ENCODE results near the gene RAPGEF3.

Gene RAPGEF3

DNA sequence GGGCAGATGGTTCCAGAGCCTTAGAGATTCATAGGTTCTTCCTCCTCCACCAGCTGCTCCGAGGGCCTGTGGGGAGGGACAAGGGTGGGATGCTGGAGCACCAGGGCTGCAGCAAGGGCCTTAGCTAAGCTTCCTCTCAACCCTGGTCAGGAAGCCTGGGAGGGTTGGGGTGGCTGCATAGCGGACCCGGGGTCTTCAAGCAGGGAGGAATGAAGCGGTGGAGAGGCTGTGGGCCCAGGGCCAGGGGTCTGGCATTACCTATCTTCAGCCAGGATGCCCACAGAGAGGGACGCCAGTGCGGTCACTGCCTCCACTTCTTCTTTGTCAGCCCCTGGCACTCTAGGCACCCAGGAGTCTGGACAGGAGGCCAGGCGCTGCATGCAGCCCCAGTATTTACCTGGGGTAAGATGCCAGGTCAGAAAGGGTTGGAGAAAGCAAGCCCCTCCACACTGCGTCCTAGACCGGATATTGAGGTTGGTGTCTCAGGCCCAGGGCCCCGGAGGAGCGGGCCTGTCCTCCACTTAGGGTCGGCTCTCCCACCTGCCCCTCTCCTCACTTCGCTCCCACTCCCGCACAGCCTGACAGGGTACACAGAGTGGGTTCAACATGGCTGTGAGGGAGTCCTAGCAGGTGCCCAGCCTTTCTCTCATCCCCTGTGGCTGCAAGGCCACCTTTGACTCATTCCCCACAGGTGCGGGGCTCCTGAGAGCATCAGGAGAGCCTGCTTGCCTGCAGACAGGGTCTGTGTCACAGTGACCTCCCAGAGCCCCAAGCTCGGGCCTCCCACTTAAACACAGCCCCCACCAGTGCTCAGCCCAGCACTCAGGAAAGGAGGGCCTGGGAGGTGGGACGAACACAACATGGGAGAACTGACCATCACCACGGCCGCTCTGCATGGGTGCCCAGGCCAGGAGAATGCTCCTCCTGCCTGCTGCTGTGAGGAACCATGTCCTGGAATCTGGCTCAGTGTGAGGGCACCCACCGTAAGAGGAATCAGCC lies 25.4 kb upstream of the RAPGEF3 start:
- Mint-ChIP-seq H3K4me1 (ENCODE audit: low read depth) (peaks cover 47% of the 10 kb centered on the region), H3K9me3 (no peaks in the 10 kb centered on the region), H3K36me3 (ENCODE audit: low read depth) (peaks cover 58% of the 10 kb centered on the region), H3K27ac (no peak overlapping the region), H3K4me3 (no peak overlapping the region), H3K27me3 (no peaks in the 10 kb centered on the region)

DNA sequence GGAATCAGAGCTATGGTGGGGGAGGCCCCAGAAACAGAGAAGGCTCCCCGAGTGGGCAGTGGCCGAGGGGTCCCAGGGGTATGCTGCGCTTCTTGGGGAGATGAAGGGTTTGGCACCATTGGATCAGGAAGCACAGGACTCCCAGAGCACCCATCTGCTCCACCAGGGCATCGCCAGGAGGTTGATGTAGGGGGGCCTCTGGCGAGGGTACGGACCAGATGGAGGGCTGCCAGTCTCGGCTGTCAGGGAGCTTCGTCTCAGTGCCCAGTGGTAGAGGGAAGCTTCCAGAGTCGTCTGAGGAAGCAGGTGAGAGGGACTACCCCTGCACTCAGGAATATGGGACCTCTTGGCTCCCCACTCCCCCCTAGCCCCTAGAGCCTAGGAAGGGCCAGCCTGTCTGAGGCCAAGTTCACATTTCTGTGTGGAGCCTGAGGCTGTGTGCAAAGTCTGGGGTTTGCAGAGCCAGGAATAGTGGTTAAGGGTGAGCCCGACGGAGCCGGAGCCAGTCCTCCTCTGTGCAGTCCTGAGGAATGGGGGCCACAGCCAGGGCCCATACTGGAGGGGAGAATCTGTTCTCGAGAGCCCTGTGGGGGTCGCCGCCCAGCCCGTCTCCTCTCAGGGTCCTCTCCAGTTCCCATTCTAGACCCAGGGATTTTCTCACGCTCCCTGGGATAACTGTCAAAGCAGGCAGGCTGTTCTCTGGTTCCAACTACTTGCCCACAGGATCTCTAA lies 24.5 kb upstream of the RAPGEF3 start:
- Mint-ChIP-seq H3K9me3 (no peaks in the 10 kb centered on the region), H3K4me1 (ENCODE audit: low read depth) (peaks cover 43% of the 10 kb centered on the region), H3K36me3 (ENCODE audit: low read depth) (peaks cover 50% of the 10 kb centered on the region), H3K27me3 (no peaks in the 10 kb centered on the region), H3K27ac (no peak overlapping the region), H3K4me3 (no peak overlapping the region)

DNA sequence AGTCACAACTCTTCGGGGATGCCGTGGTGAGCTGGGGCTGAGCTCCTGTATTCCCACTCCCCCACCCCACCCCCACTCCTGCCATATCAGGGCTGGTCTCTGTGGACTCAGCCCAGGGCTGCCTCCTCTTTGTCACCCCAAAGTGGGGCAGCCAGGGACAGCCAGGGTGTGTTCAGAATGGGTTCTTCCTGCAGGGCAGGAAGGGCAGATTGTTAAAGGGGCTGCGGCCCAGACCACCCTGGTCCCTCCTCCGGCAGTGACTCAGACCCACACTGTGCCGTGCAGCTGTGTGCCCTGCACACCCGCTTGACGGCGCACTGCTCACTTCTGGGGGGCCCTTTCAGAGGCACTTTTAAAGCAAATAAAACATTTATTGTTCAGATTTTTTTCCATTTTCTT lies 23.7 kb upstream of the RAPGEF3 start:
- Mint-ChIP-seq H3K4me3 (no peak overlapping the region), H3K9me3 (no peaks in the 10 kb centered on the region), H3K4me1 (ENCODE audit: low read depth) (peaks cover 40% of the 10 kb centered on the region), H3K27ac (peak overlapping the region; percentile 32), H3K27me3 (no peaks in the 10 kb centered on the region), H3K36me3 (ENCODE audit: low read depth) (peaks cover 42% of the 10 kb centered on the region)

DNA sequence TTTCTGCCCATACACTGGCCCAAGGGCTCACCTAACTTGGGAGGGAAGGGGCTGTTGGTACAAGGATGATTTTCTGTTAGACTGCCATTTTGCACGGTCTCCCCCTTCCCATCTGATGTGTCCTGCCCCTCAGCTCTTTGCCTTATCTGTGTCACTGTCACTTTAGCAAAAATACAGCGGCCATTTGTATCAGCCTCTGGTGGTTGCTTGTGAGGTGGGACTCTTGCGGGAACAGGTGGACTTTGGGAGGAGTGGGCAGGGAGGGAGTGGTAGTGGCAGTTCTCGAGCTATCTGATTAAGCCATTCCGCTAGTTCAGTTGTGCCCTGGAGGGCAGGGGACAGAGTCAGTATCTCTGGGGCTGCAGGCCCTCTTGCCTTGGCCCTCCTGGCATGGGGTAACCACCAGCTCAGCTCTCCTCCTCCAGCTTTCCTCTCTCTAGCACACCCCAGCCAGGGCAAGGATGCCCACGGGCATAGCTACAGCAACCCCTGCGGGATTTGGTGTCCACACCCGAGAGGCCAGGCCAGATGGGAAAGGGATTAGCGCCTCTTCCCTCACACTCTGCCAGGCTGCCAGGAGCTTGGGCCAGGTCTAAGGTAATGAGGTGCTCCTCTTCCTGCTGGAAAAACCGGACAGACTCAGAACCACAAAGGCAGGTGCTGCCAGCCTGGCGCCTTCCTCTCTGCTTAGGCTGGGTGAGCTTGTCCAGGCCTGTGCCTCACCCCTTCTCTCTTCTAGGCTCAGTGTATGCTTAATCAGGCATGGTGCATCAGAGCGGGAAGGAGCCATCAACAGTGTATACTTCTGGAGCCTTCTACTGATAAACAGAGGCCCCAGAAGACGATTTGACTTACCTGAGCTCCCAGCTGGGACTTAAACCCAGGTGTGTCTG lies 23.0 kb upstream of the RAPGEF3 start:
- Mint-ChIP-seq H3K9me3 (no peaks in the 10 kb centered on the region), H3K27me3 (no peaks in the 10 kb centered on the region), H3K36me3 (ENCODE audit: low read depth) (peaks cover 35% of the 10 kb centered on the region), H3K27ac (peak overlapping the region; percentile 16), H3K4me3 (peak overlapping the region; percentile 4), H3K4me1 (ENCODE audit: low read depth) (peaks cover 34% of the 10 kb centered on the region)

- Mint-ChIP-seq H3K4me1 (ENCODE audit: low read depth) (peaks cover 27% of the 10 kb centered on the region), H3K27me3 (no peaks in the 10 kb centered on the region), H3K36me3 (ENCODE audit: low read depth) (peaks cover 20% of the 10 kb centered on the region), H3K4me3 (no peak overlapping the region), H3K27ac (no peak overlapping the region), H3K9me3 (no peaks in the 10 kb centered on the region)
Observed at GRCh38 chr12:47779943-47780504, 21.3 kb upstream of the RAPGEF3 start.

DNA sequence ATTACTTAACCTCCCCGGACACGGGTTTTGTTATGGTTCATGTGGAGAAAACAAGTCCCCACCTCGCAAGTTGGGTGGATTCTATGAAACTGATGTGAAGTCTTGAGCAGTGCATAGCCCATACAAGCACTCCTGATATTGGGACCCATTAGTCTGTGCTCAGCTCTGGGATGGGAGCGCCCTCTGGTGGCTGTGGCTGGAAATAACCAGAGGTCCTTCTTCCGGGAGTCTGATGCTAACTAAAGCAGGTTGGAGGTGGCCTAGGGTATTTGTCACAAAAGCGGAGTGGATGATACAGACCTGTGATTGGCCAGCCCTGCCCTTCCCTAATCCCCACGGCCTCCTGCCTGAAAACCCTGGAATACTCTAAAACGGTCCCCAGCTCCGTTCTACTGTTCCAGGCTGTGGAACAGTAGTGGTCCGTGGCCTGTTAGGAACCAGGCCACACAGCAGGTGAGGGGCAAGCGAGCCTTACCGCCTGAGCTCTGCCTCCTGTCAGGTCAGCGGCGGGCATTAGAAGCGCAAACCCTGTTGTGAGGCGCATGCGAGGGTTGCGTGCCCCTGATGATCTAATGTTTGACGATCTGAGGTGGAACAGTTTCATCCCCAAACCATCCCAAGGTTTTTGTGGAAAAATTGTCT lies 20.7 kb upstream of the RAPGEF3 start:
- Mint-ChIP-seq H3K9me3 (no peaks in the 10 kb centered on the region), H3K27me3 (no peaks in the 10 kb centered on the region), H3K4me3 (no peak overlapping the region), H3K4me1 (ENCODE audit: low read depth) (peaks cover 28% of the 10 kb centered on the region), H3K36me3 (ENCODE audit: low read depth) (peaks cover 14% of the 10 kb centered on the region), H3K27ac (peak overlapping the region; percentile 7)

- Mint-ChIP-seq H3K4me3 (no peak overlapping the region), H3K9me3 (no peaks in the 10 kb centered on the region), H3K4me1 (ENCODE audit: low read depth) (peaks cover 31% of the 10 kb centered on the region), H3K27ac (peak overlapping the region; percentile 7), H3K27me3 (no peaks in the 10 kb centered on the region), H3K36me3 (ENCODE audit: low read depth) (peaks cover 11% of the 10 kb centered on the region)
Observed at GRCh38 chr12:47778881-47779280, 20.2 kb upstream of the RAPGEF3 start.

- Mint-ChIP-seq H3K4me3 (no peak overlapping the region), H3K36me3 (ENCODE audit: low read depth) (peaks cover 10% of the 10 kb centered on the region), H3K27me3 (no peaks in the 10 kb centered on the region), H3K27ac (peak overlapping the region; percentile 49), H3K9me3 (no peaks in the 10 kb centered on the region), H3K4me1 (ENCODE audit: low read depth) (peaks cover 34% of the 10 kb centered on the region)
Observed at GRCh38 chr12:47777741-47778558, 19.3 kb upstream of the RAPGEF3 start.

GRCh38 chr12:47777151-47777550 lies 18.5 kb upstream of the RAPGEF3 start:
- Mint-ChIP-seq H3K36me3 (ENCODE audit: low read depth) (peaks cover 5% of the 10 kb centered on the region), H3K4me1 (ENCODE audit: low read depth) (peaks cover 39% of the 10 kb centered on the region), H3K4me3 (no peak overlapping the region), H3K27me3 (no peaks in the 10 kb centered on the region), H3K9me3 (no peaks in the 10 kb centered on the region), H3K27ac (no peak overlapping the region)

DNA sequence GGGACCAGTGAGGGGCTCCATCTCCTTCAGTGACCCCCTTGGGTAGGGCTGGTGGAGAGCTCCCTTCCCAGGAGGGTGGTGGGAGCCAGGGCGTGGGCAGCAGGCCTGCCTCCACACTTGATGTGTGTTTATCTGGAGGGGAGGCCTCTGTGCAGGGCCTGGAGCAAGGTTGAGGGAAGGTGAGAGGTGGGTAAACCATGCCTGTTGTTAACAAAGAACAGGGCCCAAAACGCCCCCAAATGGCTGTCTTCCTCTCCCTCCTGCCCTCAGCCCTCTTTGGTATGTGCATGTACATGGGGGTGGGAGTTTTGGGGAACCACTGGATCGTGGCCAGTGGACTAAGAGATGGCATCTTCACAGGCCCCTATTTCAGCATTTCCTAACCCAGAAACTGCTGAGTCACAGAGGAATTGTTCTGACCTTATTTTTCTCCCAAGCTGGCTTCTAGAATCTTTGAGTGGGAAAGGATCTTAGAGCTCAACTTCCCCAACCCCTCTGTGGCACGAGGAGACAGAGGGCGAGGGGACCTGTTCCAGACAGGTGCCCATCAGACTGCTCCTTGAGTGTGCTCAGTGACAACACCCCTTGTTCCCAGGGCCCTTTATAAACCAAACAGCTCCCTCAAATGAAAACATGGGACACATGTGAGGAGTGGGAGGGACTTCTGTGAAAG lies 17.9 kb upstream of the RAPGEF3 start:
- Mint-ChIP-seq H3K27ac (no peak overlapping the region), H3K4me1 (ENCODE audit: low read depth) (peaks cover 39% of the 10 kb centered on the region)

DNA sequence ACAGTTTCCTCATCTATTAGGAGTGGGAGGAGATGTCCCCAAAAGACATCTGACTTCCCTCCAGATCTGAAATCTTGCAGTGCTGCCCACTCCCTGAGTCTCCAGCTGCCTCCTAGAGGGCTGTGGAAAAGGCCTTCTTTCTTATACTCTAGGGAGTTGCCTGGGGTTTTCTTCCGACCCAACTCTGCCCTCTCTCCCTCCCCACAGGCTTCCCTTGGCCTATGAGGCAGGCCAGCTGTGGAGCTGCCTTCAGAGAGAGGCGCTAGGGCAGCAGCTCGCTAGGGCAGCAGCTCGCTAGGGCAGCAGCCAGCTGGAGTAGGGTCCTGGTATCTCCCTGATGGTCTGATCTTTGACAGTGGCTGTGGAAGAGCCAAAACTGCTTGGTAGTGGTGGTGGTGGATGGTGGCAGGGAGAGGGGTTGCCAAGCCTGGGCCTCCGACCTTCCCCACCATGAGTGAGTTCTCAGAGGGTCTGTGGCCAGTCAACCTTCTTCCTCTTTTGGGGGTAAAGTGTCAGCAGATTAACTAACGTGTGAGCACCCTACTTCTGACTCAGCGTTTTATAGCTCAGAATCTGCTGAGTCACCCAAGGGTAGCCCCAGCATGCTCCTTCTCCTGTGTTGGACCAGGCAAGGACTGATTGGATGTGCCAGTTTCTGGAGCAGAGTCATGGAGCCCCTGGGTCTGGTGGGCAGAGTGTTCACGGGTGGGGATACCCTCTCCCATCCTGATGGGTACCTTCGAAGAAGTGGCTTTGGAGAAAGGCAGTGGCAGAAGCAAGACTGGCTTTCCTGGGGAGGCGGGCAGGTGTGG lies 16.6 kb upstream of the RAPGEF3 start:
- H3K9me3 Mint-ChIP-seq, result no peaks in the 10 kb centered on the region
- no peaks in the 10 kb centered on the region for H3K27me3 Mint-ChIP-seq
- peaks cover 39% of the 10 kb centered on the region for H3K4me1 Mint-ChIP-seq (ENCODE audit: low read depth)
- H3K4me3 Mint-ChIP-seq, result peak overlapping the region; percentile 87
- no peaks in the 10 kb centered on the region for H3K36me3 Mint-ChIP-seq (ENCODE audit: low read depth)
- no peak overlapping the region for H3K27ac Mint-ChIP-seq

More for the DNA sequence above, 17.9 kb upstream of the RAPGEF3 start:
- H3K9me3 Mint-ChIP-seq, result no peaks in the 10 kb centered on the region
- no peaks in the 10 kb centered on the region for H3K27me3 Mint-ChIP-seq
- H3K4me3 Mint-ChIP-seq, result no peak overlapping the region
- H3K36me3 Mint-ChIP-seq (ENCODE audit: low read depth), result no peaks in the 10 kb centered on the region

- peak overlapping the region; percentile 87 for H3K4me3 Mint-ChIP-seq
- peaks cover 39% of the 10 kb centered on the region for H3K4me1 Mint-ChIP-seq (ENCODE audit: low read depth)
- no peaks in the 10 kb centered on the region for H3K36me3 Mint-ChIP-seq (ENCODE audit: low read depth)
- H3K9me3 Mint-ChIP-seq, result no peaks in the 10 kb centered on the region
- H3K27me3 Mint-ChIP-seq, result no peaks in the 10 kb centered on the region
- H3K27ac Mint-ChIP-seq, result no peak overlapping the region
Observed at GRCh38 chr12:47774663-47775062, 16.0 kb upstream of the RAPGEF3 start.
